Parathyroid adenoma (tissue), 2 donors: ENCODE data around the gene MAP7.
"Not testable (repeated sequence)": the region's sequence is repeated elsewhere in the genome, so short reads cannot be mapped to it uniquely, and the experiment has no call there.

Experiments used
- H2AFZ ChIP-seq: fragments of 300-600 bp; sonication (generic); one replicate; pipeline ENCODE4 v1.7.0; 2017; ENCODE audit warnings: antibody characterized with exemption, mild to moderate bottlenecking
- H3K27ac ChIP-seq: fragments of 300-600 bp; sonication (generic); one replicate; pipeline ENCODE4 v1.7.0; 2017
- H3K27me3 ChIP-seq: fragments of 300-600 bp; sonication (generic); one replicate; pipeline ENCODE4 v1.7.0; 2017; ENCODE audit warnings: low read length; ENCODE audit not compliant: control insufficient read depth, insufficient read depth
- H3K36me3 ChIP-seq: fragments of 300-600 bp; sonication (generic); one replicate; pipeline ENCODE4 v1.7.0; 2017; ENCODE audit warnings: low read length; ENCODE audit not compliant: control insufficient read depth, insufficient read depth
- H3K4me1 ChIP-seq: fragments of 300-600 bp; sonication (generic); one replicate; pipeline ENCODE4 v1.7.0; 2017; ENCODE audit warnings: control low read depth
- H3K4me2 ChIP-seq: fragments of 300-600 bp; sonication (generic); one replicate; pipeline ENCODE4 v1.7.0; 2017; ENCODE audit warnings: low read length
- H3K4me3 ChIP-seq: fragments of 300-600 bp; sonication (generic); one replicate; pipeline ENCODE4 v1.7.0; 2017; ENCODE audit warnings: low read depth, low read length
- H3K79me2 ChIP-seq: fragments of 300-600 bp; sonication (generic); one replicate; pipeline ENCODE4 v1.7.0; 2017; ENCODE audit warnings: control low read depth
- H3K9ac ChIP-seq: fragments of 300-600 bp; sonication (generic); one replicate; pipeline ENCODE4 v1.7.0; 2017; ENCODE audit warnings: mild to moderate bottlenecking
- H3K9me3 ChIP-seq: fragments of 300-600 bp; sonication (generic); one replicate; pipeline ENCODE4 v1.7.0; 2017; ENCODE audit warnings: low read length; ENCODE audit not compliant: control insufficient read depth
- TF ChIP-seq, protein P1 (sequence below): fragments of 300-600 bp; sonication (generic); IDR thresholded peaks from one replicate; pipeline ENCODE4 v1.7.0; 2017; ENCODE audit warnings: antibody characterized with exemption, mild to moderate bottlenecking
- donor health status: primary hyperparathyroidism.

MAP7 gene

GRCh38 chr6:136586295-136586694 lies 36.1 kb upstream of the MAP7 start:
- Histone ChIP-seq H3K27ac (no peak overlapping the region), H3K27me3 (no peaks in the 10 kb centered on the region), H3K79me2 (no peaks in the 10 kb centered on the region), H3K9ac (no peak overlapping the region), H3K9me3 (no peaks in the 10 kb centered on the region), H3K4me2 (no peak overlapping the region), H3K4me1 (no peaks in the 10 kb centered on the region), H3K36me3 (no peaks in the 10 kb centered on the region), H2AFZ (no peak overlapping the region), H3K4me3 (no peak overlapping the region)
- TF ChIP-seq, protein P1, sequence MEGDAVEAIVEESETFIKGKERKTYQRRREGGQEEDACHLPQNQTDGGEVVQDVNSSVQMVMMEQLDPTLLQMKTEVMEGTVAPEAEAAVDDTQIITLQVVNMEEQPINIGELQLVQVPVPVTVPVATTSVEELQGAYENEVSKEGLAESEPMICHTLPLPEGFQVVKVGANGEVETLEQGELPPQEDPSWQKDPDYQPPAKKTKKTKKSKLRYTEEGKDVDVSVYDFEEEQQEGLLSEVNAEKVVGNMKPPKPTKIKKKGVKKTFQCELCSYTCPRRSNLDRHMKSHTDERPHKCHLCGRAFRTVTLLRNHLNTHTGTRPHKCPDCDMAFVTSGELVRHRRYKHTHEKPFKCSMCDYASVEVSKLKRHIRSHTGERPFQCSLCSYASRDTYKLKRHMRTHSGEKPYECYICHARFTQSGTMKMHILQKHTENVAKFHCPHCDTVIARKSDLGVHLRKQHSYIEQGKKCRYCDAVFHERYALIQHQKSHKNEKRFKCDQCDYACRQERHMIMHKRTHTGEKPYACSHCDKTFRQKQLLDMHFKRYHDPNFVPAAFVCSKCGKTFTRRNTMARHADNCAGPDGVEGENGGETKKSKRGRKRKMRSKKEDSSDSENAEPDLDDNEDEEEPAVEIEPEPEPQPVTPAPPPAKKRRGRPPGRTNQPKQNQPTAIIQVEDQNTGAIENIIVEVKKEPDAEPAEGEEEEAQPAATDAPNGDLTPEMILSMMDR, result no peak

DNA sequence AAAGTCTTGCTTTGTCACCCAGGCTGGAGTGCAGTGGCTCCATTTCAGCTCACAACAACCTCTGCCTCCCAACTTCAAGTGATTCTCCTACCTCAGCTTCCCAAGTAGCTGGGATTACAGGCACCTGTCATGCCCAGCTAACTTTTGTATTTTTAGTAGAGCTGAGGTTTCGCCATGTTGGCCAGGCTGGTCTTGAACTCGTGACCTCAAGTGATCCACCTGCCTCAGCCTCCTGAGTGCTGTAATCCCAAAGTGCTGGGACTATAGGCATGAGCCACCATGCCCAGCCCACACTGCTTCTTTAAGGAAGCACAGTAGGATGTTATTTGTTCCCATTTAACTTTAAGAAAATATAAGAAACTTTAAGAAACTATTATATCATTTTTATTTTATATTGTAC lies 35.3 kb upstream of the MAP7 start:
- not testable (repeated sequence) for H3K9me3 ChIP-seq, H3K9ac ChIP-seq, H2AFZ ChIP-seq, H3K79me2 ChIP-seq, H3K4me3 ChIP-seq, H3K36me3 ChIP-seq, H3K27ac ChIP-seq, H3K4me1 ChIP-seq, H3K27me3 ChIP-seq, H3K4me2 ChIP-seq

- H3K36me3 ChIP-seq, H3K4me2 ChIP-seq, H3K27me3 ChIP-seq, H3K79me2 ChIP-seq, H3K9me3 ChIP-seq, H3K4me1 ChIP-seq, H2AFZ ChIP-seq, H3K9ac ChIP-seq, H3K27ac ChIP-seq, H3K4me3 ChIP-seq: not testable (repeated sequence)
These were observed 34.1 kb upstream of the MAP7 start for GRCh38 chr6:136584290-136584689.

DNA sequence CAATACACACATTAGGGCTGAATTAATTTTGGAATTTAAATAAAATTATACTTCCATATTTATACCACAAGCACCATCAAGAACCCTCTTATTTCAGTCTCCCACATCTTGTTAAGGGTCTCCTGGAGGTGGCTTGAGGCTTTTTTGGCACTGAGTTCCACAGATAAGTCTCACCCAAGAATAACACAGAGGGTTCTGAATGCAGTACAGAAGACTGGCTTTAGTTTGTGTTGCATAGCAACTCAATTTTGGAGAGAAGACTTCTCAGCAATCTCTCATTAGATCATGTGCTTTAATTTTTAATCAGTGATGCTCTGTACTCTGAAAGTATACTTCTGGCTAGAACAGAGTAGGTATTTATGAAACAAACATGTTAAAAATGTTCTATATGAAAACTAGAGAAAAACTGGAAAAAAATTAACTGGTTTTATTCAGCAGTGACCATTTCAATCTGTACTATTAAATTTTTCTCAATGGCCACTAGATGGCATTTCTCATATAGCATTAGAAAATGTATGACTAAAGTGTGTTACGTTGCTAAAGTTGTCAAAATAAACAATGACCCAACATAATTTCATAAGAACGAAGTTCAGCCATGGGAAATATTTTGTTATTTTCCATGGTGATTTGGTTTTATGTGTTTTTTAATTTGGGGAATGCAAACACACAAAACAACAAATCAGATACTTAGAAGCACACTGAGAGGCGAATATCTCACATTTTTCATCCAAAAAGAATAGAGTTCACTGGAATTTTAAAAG lies 32.7 kb upstream of the MAP7 start:
- H3K4me1 ChIP-seq, result no peaks in the 10 kb centered on the region
- H3K36me3 ChIP-seq, result no peaks in the 10 kb centered on the region

DNA sequence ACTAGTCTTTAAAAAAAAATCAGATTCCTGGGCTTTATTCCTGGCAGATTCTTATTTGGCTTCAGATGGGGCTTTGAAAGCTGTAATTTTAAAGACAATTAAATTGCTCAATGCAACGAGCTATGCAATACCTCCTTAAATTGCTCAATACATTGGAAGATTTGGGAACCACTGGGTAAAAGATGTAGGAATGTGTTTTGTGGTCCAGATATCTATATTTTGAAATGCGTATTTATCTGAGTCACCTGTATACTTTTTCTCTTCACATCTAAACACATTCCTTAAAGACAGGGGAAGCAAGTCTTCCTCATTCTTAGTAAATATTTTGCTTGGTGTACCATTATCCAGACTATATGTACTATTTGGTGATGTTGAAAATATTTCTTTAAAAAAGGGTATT lies 29.6 kb upstream of the MAP7 start:
- Histone ChIP-seq H3K79me2 (no peaks in the 10 kb centered on the region), H3K9me3 (no peaks in the 10 kb centered on the region), H3K4me3 (no peak overlapping the region), H3K4me1 (no peaks in the 10 kb centered on the region), H3K4me2 (no peak overlapping the region), H3K27me3 (no peaks in the 10 kb centered on the region), H3K9ac (no peak overlapping the region), H2AFZ (no peak overlapping the region), H3K36me3 (no peaks in the 10 kb centered on the region), H3K27ac (no peak overlapping the region)
- TF ChIP-seq, protein P1, result no peak

More for the DNA sequence above, 32.7 kb upstream of the MAP7 start:
- no peak overlapping the region for H3K27ac ChIP-seq
- H3K9me3 ChIP-seq, result no peaks in the 10 kb centered on the region
- no peak overlapping the region for H3K4me3 ChIP-seq
- no peak overlapping the region for H2AFZ ChIP-seq
- no peak overlapping the region for H3K4me2 ChIP-seq
- TF ChIP-seq, protein P1, result peak; percentile 56
- H3K9ac ChIP-seq, result no peak overlapping the region
- no peaks in the 10 kb centered on the region for H3K79me2 ChIP-seq
- H3K27me3 ChIP-seq, result no peaks in the 10 kb centered on the region

- Histone ChIP-seq H3K36me3 (no peaks in the 10 kb centered on the region), H3K79me2 (no peaks in the 10 kb centered on the region), H3K9ac (no peak overlapping the region), H3K4me3 (no peak overlapping the region), H3K27me3 (no peaks in the 10 kb centered on the region), H2AFZ (no peak overlapping the region), H3K4me2 (no peak overlapping the region), H3K9me3 (no peaks in the 10 kb centered on the region), H3K4me1 (no peaks in the 10 kb centered on the region), H3K27ac (no peak overlapping the region)
- TF ChIP-seq, protein P1, result no peak
These were observed 26.6 kb upstream of the MAP7 start for GRCh38 chr6:136576821-136577220.
